ENCODE results near the gene NELFB. TPM values are rescaled to one million over a fixed set of nuclear protein-coding genes. Genes with fewer than 3 reads are reported as not detected.
A peak's percentile ranks its signal among the peaks of the same experiment; 100 is the strongest.

The NELFB gene
- total and polyA plus RNA-seq, 9 of the 15 experiments (the other 6 are each of a cell fraction or from before 2014, with no cell fraction given), result 0.24 to 84.0 (median 29.7) TPM

- TF ChIP-seq CHD7 (IDR thresholded peaks at IDR 0.05; ENCODE audit: low read depth, low read length) (no peak), CREB3 (tag; conservative IDR thresholded peaks at IDR 0.05; ENCODE audit: low read depth) (no peak), ARNT (IDR thresholded peaks at IDR 0.05) (no peak), RBM14 (IDR thresholded peaks at IDR 0.05; ENCODE audit: borderline replicate concordance, insufficient read depth, low read depth, low read length) (no peak), EGR1 (conservative IDR thresholded peaks at IDR 0.05) (no peak), ZFP91 (CRISPR knock-in tag; IDR thresholded peaks at IDR 0.05) (no peak), ASH1L (IDR thresholded peaks at IDR 0.05; ENCODE audit: borderline replicate concordance, low read depth, partially characterized antibody) (no peak), CREM (IDR thresholded peaks at IDR 0.05; ENCODE audit: low read depth) (peak; percentile 31; the same call in 1 of the 2 replicates), PYGO2 (tag; IDR thresholded peaks at IDR 0.05) (no peak), ZNF282 (CRISPR knock-in tag; IDR thresholded peaks at IDR 0.05) (no peak), NR1H2 (CRISPR knock-in tag; IDR thresholded peaks at IDR 0.05) (no peak), C11orf30 (IDR thresholded peaks at IDR 0.05; ENCODE audit: low read depth) (no peak), CEBPG (CRISPR knock-in tag; IDR thresholded peaks at IDR 0.05) (no peak), CEBPG (tag; conservative IDR thresholded peaks at IDR 0.05 in 1 of 2, IDR thresholded peaks at IDR 0.05 in 1 of 2) (no peak)
Measured at GRCh38 chr9:137227054-137227852, 27.9 kb upstream of the NELFB start, which contains the start of gene RNF224 (continued).
